ENCODE results near the gene PRR15L.

GRCh38 chr17:47945529-47946508 lies 11.9 kb downstream of the PRR15L start:
- TF ChIP-seq CTCF (IDR thresholded peaks at IDR 0.05) (no peak), POLR2A (IDR thresholded peaks at IDR 0.05) (no peak)

Measured in thyroid gland (tissue), 4 donors.